ENCODE measurements around the gene SNX30.

DNA sequence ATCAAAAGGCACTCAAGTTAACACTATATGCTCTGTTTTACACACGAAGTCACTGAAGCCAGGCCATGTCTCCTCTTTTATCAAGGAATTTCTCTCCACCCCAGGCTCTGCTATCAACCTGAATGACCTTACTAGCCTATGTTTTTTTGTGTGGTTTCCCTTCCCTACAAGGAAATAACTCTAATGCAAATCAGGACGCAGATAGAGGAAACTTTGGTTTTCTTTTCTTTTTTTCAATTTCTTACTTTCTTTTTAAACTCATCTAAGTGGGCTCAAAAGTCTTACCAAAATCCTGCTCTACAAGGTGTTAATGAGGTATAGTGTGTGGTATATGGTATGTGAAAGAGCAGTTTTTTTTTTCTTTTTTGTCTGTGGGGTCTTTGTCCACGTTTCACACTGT lies 145.6 kb downstream of the SNX30 start:
- no peak for TF ChIP-seq YY1 (IDR thresholded peaks at IDR 0.05; ENCODE audit: insufficient read depth, insufficient read length)
- TF ChIP-seq ZNF274 (IDR thresholded peaks at IDR 0.05; ENCODE audit: low read depth, low read length) = no peak
- TF ChIP-seq SUZ12 (IDR thresholded peaks at IDR 0.05; ENCODE audit: extremely low read depth, insufficient read depth, insufficient read length) = no peak
